ENCODE measurements around the gene SH2D7.

The SH2D7 gene

DNA sequence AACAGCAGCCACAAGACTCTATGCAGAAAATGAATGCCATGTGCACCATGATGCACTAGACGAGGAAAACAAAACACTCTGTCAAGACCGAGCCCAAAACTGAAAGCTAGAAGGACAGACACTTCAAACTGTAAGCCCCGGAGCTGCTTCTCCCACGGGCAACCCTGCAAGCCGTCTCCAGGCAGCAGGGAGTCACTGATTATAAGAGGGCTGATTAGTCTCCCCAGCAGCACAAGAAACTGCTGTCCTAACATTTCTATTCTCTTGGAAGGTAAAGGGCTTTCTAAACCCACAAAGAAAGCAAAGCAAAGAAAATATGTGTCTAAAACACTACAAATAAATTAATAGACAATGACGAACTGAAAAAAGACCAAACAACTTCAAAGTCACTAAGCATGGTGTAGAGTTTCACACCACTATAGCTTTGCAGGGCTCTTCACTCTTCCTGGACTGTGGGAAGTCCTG, 30.4 kb upstream of the SH2D7 start:
- no peak for DNase-seq

DNA sequence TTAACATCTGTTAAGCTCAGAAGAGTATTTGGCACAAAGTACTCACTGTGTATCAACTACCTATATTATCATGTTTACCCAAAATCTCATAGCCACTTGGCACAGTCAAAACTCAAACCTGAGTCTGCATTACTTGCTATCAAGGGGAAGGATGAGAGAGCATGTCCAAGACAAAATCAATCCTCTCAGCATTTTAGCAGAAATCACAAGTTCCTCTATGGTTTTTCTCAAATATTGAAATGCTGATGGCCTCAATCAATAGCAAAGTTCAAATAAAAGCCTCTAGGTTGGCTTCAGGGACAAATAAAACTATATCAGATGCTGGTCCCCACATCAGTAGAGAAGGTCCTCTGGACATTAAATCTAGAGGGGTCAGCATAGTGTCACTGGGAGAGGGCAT, 29.1 kb upstream of the SH2D7 start:
- no peak for DNase-seq

DNA sequence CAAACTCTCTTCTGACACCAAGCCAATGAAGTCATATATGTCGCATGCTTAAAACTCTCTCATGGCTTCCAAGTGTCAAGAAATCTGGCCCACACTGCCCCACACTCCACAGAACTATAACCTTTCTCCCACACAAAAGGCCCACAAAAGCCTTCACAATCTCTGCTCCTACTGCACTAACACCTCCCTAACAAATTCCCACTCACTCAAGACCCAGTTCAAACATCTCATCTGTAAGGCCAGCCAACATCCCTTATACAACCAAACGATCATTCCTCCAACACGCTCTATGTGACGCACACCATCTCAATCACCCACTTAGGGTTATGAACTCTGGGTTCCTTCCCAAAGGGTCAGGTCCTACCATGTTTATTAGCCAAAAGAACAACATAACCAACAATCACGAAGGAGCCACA, 28.4 kb upstream of the SH2D7 start:
- DNase-seq: no peak

DNA sequence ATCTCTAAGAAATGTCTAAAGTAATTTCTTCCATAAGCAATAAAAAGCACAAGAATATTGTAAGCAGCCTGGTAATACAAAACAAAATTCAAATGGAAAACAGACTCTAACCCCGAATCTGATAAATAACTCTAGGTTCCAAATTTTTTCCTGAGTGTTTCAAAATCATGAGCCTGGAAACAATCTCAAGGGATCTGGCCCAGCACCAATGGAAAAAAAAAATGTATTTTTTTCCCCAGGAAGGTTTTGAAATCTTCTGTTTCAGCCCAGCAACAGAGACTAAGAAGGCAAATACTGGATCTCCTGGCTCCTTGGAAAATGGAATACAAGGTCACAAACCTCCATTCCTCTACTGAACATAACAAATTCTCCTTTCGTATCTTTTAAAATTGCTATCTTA, 27.8 kb upstream of the SH2D7 start:
- no peak for DNase-seq

DNA sequence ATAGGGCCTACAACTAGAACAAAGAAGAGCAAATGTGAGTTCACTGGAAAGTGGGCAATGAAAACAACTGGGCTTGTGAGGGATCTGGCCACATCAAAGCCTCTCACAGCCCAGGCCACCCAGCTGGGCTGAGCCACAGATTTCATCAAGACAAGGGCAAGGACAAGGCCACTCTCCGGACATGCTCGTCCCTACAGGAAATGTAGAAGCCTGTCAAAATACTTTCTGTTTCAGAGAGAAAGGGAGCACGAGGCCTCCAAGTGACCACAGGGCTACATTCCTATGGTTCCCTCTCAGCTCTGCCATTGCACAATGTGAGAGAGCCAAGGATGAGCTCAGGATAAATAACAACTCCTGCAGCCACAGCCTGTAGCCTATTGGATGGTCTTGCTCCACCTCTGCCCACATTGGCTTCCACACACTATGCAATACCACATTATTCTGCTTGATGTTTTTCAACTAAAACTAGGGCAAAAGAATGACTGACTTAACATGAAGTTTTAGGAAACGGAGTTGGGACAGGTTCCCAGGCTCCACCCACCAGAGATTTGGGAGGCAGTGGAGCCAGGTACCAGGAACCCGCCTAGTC, 27.0 kb upstream of the SH2D7 start:
- no peak for DNase-seq

DNA sequence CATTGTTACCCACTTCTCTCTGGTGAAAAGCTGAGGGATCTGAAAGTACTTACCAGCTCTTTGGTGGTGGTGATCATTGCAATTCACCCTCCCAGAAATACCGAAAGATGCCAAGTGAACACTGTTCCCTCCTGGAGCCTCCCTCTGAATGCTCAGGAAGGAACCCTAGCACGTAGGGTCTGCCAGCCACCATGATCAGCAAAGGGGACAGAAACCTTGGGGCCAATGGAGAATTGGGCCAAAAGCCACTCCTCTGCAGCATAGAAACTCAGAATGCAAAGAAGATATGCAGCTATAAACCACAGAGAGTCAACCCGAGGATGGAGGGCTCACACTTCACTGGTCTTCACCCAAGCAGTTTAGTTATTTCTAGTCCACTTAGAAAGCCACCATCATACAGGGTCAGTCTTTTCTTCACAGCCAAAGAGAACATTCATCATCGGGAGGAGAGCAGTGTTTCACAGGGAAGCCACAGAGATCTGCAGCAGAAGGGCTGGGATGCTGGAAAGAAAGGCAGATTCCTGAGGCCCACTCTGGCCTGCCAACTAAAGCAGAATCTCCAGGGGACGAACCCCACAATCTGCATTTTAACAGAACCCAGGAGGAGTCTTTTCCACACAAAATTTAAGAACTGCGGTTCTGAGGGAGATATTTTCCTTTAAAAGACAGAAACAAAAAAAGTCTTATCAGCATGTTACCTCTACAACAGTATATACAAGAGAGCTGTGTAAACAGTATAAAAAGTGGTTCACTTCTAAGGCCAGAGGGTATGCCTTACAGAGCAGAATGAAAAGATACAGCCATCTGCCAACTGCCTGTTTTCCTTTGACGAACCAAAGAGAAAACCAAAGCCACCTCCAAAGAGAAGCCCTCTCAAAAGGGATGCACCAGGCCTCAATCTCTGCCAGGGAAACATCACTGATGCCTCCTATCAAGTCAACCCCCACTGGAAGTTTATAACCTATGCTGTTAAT, 26.1 kb upstream of the SH2D7 start:
- no peak for DNase-seq

DNA sequence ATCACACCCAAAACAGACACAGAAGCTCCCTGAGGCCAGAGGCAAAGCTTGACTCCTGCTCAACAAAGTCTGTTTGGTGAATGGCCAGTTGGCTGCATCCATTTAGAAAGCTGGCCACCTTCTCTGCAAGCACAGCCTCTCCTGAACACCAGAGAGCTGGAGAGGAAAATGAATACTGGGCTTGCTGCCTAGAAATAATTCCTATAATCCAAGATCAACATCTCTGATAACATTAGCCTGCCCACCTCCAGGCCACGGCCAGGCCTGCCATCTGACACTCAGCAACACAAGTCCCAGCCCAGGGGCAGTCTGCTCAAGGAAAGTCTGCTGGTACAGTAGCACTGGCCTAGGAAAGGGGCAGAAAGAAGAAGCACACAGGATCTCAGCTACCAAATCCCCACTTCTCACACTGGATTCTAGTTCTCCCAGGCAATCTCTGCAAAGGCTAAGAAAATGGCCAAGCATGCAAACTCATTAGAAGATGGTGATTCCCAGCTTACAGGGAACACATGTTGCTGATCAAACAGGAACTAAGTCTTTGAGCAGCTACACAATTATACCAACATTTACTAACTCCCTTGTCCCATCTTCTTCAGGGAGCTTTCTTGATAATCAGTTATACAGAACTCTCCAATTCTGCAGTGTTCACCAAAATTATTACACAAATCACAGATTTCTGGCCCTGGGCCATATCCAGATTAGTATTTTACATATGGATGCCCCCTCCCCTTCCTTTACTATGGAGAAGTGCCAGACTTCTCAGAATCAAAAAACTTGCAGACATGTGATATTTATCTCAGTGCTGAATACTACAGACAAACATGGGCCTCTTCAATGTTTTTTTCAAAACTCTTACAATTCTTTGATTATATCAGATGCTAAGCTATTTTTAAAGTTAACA, 24.8 kb upstream of the SH2D7 start:
- no peak for DNase-seq

DNA sequence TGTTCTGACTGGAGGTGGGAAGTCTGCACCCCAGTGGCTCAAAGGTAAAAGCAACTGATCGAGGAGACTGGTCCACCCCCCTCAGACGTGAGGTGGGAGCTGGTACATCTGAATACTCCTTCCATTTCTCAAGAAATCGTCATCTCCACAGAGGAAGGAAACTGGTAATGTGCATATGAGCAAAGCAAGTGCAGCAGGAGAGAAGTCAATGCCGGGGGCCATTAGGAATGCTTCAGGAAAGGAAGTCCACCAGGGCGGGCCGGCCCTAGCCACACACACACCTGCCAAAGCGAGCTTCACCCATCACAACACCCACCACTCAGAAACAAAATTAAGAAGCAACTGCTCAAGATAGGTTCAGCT, 23.3 kb upstream of the SH2D7 start:
- DNase-seq: no peak

DNA sequence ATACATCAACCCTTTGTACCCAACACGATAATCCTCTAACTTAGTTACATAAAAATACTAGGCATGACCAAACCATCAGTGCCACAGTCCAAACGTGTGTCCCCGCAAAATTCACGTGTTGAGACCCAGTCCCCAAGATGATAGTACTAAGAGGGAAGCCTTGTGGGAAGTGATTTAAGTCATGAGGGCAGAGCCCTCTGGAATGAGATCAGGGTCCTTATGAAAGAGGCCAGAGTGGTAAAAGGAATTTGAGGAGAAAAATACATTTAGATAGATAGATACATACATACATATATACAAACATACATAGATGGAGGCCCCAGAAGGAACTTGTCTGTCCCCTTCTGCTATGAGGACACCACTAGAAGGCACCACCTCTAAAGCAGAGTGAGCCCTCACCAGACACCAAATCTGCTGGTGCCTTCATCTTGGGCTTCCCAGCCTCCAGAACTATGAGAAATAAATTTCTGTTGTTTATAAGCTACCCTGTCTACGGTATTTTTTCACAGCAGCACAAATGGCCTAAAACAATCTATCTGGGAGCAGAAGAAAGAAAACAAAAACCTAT, 22.8 kb upstream of the SH2D7 start:
- no peak for DNase-seq

DNA sequence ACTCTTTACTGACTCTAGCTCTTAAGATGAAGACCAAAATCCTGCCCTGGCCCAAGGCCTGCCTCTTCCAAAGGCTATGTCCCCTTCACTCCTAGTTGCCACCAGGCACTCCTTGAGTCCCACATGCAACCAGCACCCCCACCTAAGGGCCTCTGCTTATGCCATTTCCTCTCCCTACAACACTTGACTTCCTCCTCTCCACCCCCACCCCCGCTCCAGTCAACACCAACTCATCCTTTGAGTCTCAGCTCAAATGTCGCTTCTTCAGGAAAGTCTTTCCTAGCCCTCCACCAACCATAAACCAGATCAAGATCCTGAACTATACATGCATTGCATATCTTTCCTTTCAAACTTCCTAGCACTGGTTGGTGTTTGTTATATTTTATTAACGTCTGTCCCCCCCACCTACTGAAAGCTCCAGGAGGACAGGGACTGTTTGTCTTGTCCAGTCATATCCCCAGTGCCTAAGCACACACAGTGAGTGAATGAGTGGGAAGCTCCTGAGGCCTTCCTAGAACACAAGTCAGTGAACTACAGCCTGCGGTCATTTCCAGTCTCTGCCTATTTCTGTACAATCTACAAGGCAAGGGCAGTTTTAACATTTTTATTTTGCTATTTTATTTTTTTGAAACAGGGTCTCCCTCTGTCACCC, 22.2 kb upstream of the SH2D7 start:
- no peak for DNase-seq

DNA sequence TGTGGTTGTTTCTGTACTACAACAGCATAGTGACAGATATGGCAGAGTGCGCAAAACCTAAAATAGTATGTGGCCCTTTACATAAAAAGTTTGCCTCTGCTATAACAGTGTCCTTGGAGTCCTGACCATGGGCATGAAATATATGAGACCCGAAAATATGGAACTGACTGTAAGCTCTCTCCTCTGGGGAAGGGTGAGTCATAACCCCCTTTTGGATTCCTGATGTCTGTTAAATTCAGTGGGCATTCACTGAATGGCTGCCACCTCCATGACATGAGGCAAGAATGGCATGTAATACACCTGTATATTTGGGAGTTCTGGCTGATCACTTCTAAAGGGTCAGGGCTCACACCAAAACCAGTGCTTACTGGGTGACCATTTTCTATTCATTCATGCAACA, 21.0 kb upstream of the SH2D7 start:
- DNase-seq: no peak

DNA sequence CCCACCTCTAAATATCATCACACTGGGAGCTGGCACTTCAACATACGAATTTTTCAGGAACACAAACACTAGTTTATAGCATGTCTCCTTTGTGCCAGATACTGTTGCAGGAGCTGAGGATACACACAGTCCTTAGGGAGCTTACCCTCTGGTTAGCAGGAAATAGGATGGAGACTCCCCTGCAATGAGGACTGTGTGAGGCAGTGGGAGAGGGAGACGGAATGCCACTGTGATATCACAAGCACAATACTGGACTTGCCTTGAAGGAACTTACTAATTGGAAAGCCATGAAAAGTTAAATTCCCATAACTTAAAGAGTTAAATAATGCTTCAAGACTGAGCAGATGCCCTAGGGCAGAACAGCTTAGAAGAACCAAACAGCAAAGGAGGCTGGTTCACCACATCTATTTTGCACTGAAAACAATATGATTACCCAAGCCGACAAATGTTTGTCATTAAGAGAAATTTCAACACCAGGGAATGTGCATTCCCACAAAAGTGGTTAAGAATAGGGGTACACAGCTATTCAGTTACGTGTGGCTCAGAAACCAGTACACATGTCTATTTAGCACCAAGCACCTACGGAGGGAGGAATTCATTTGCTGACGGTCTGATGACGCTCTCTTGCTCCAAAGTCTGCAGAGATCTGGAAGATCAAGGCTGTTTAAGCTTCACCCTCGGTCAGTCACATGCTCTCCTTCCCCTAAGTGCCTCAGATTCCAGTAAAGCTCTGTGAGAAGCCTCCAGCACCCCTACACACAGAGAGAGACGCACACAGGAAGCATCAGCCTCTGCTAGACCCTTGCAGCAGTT, 20.1 kb upstream of the SH2D7 start:
- no peak for DNase-seq

DNA sequence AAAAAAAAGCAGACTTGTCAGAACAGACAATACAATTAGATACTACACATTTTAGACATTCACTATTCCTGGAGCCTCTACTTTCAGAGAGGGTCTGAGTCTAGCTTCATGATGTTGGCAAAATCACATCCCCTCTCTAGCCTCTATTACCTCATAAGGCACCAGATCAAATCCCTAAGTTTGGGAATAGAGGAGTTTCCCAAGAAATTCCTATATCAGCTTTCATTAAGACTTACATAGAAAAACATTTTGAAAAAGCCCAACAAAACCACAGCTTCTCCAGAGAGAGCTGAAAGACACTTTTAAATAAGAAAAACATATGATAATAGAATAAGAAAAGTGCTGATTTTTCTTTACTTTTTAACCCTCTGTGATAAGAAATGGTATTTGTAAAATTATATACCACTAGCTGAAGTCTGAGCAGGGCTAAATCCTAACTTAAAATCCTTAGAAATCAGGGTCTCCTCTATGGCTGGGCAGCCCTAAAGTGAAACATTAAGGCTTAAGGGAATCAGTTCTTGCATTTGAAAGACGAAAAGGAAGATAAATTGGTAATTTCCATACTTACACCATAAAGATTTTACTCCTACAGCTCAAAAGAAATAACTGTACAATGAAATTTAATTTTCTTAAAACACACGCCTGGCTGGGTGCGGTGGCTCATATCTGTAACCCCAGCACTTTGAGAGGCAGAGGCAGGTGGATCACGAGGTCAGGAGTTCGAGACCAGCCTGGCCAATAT, 19.1 kb upstream of the SH2D7 start:
- no peak for DNase-seq

DNA sequence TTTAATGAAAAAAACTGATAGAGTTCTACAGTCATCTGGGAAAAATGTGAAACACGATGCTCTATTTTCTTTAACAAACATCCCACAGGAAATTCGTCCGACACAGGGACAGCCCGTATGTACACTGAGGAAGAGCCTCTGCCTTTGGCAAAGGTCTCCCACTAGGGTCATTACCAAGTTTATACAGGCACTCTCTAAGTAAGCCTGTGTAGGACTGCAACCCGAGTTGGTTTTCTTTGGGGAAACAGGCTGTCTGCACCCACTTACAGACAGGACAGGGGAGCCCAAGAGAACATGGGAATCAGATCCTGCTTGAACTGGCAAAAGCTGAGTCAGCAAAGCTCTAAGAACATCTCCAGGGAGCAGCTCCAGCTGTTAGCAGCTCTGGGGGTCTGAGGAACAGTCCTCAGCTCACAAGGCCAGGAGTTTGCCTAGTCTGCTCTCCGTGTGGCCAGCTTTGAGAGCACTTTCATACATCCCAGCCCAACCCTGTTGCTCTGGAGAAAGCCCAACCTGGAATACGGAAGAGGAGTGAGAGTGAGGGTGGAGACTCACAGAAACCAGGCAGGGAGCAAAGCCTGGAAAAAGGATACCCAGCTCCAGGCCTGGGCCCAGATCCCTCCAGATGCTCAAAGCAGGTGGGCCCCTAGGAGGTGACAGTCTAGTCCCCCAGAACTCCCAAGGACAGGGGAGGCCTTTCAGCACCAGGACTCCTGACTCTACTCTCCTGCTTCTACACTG, 16.7 kb upstream of the SH2D7 start:
- no peak for DNase-seq

DNA sequence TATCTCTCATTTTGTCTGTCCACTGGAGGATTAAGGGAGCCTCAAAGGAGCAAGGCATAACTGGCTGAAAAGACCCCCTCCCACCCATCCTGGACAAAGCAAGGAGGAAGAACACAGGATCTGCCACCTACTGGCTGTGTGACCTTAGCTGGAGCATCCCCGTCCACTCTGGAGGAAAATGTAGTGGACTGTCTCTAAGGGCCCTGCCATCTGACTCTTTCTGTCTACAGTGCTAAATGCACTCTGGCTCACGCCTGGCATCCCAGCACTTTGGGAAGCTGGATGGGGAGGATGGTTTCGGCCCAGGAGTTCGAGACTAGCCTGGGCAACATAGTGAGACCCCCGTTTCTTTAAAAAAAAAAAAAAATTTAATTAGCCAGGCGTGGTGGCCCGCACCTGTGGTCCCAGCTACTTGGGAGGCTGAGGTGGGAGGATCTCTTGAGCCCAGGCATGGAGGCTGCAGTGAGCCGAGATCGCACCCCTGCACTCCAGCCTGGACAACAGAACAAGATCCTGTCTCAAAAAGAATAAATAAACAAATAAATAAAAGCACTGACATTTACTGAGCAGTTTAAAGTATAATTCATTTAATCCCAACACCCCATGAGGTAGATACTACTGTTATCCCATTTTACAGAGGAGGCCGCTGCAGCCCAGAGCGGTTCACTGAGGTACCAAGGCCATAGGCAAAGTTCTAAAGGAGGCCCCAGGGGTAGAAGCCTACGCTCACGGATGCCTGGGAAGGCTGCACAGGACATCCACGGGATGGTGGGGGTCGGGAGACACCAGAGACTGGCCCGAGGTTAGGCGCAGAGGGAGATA, 15.9 kb upstream of the SH2D7 start:
- DNase-seq: no peak

DNA sequence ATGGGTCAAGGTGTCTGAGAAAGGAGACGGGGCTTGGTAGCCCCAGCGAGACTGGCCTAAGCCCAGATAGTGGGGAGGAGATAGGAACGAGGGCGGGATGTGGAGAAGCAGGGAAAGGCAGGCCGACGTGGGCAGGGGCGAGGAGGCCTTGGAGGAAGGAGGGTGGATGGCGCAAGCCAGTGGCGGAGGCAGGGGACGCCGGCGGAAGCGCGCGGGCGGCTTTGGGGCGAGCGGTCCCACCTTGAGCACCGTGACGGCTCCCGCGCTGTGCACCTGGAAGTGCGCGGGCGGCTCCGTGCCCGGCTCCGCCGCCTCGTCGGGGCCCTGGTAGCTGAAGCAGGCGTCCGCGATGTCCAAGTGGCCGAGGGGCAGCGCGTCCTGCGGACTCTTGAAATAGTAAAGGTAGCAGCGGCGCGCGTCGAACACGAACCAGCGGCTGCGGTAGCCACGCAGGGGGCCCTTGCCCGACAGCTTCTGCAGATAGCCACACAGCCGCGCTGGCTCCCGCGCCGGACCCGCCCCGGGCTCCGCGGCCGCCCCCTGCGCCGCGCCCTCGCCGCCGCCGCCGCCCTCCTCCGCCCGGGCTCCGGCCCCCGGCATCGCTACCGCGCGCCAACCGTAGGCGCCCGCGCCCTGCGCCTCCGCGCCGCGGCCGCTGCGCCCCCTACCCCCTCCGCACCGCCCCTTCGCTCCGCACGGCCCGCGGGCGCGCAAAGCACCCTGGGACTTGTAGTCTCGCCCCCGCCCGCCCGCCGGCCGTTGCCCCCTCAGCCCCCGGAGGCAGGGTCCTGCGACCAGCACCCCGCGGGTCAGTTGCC, 15.1 kb upstream of the SH2D7 start, which contains the start of gene TBC1D2B:
TSS of gene TBC1D2B (minus strand) at position 659 of the 818 bp plus-strand sequence. CDS start at position 600, 59 bp downstream.
- DNase-seq: peak; percentile 59 to 67

DNA sequence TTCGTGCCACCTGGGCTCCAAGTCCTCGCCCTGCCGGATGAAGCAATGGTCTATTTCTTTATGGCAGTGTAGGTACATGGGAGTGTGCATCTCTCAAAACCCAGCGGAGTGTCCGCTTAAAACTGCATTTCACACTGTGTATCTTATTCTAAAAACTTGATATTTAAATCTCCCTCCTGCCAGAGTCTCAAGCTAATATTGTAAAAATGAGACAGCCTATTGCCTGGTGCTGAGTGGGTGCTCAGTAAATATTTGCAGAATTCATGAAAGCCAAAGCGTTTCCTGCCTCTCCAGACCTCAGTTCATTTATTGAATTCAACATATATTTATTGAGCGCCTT, 14.5 kb upstream of the SH2D7 start:
- DNase-seq: no peak

Data from stimulated activated CD4-positive, alpha-beta T cell treated with anti-CD3 and anti-CD28 coated beads, Interleukin-2, amount 100 ng/mL, for 48 hours (primary cell).